Frontal cortex (tissue), 4 donors: ENCODE measurements around the gene ARAP1. TPM values are rescaled to one million over a fixed set of nuclear protein-coding genes. Genes with fewer than 3 reads are reported as not detected.

Source experiments
- DNase-seq, 2 donors: peaks; one replicate each; pipeline ENCODE4 v3.0.0; 2012; ENCODE audit warnings: low spot score in 2 of 2
- FAIRE-seq: peaks from 2 replicates; lab custom pipeline; 2012; peaks lifted over from hg19 to GRCh38; lab: Jason Lieb, UNC
- total RNA-seq: library from RNA; depleted of rRNA; stranded (reverse); fragments of >200 nt; gene quantifications from one replicate; pipeline ENCODE4 v1.2.3, GENCODE V29; 2014
- donor health status: control.
- donor health status: control.
- donor health status: control.

Gene ARAP1
- total RNA-seq, 1 donor from 2014 or later: 20.0 TPM

DNA sequence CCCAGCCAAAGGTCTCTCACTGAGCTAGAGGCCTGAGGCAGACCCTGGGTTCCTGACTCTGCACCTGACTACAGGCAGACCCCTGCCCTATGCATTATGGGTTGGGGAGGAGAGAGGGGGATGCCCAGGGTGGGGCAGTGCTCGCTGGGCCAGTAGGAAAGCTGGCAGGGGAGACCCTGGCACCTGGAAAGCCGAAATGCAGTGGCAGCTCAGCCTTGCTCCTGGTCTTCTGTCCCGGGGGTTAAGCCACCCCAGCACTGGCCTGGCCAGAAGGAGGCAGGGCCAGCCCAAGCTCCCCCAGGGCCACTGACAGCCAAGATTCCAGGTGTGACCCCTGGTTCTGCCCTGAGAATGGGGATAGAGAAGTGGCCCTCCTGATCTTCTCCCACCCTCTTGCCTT lies 5.4 kb downstream of the ARAP1 start:
- no peak for DNase-seq
- FAIRE-seq: no peak

- FAIRE-seq (no peak), DNase-seq (no peak)
Observed at GRCh38 chr11:72745925-72746550, 6.2 kb downstream of the ARAP1 start.

DNA sequence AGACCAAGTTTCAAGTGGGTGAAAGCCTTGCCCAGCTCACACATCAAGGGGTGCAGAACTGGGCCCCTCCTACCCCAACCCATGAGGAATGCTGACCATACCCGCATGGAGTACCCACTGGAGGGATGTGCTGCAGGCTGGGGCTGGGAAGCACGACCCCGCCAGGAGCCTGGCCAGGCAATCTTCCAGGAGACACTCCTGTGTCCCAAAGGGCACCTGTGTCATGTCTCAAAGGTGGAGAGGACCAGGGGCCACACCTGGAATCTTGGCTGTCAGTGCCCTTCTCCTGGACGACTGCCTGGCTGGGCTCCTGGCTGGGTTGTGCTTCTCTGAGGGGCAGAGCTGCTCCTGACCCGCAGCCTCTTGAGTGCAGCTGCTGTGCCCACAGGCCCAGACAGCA lies 6.7 kb downstream of the ARAP1 start:
- FAIRE-seq (no peak), DNase-seq (no peak)

DNA sequence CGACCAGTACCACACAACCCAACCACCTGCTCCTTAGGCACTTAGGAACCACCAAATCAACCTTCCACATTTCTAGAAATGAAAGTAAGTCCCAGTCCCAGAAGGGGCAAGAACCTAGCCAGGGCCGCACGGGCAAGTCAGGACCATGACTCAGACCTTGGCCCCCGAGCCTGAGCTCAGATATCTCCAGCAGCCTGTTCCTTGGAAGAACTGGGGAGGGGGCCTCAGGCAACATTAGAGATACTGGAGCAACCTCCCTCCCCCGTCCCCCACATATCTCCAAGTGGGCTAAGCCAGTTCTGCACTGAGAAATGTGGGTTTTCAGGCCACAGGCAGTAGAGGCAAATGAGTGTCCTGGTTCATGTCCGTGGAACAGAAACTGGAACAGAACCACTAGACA lies 7.7 kb downstream of the ARAP1 start:
- no peak for DNase-seq
- no peak for FAIRE-seq

- DNase-seq: no peak
- no peak for FAIRE-seq
Observed at GRCh38 chr11:72743321-72744221, 8.6 kb downstream of the ARAP1 start.

DNA sequence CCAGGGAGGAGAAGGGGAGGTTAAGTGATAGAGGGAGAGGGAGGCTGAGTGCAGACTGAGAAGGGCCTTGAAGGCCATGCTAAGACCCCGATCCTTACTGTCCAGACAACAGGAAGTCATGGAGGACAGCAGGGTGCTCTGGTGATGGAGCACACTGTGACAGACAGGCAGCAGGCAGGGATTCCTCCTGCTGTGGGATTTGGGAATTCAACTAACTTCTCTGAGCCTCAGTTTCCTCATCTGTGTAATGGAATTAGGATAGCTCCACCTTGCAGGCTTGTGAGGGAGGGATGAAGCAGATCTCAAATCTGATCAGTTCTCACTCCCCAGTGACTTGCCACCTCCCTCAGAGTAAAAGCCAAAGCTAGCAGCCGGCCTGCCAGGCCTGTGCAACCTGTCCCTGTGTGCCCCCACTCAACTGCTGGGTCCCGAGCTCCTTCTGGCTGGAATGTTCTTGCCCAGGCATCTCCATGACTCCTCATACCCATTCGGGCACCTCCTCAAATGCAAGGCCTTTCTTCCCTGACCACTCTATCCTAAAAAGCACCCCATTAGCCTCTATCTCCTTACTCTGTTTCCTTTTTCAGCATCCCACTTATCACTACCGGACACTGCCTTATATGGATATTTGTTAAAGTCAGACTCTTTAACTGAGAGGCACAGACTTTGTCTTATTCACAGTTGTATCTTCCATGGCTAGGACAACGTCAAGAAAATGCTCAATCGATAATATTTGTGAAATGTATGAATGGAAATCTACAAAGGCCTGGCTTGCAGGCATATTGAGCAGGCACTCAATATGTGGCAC lies 9.5 kb downstream of the ARAP1 start:
- DNase-seq (no peak), FAIRE-seq (no peak)

- FAIRE-seq (no peak), DNase-seq (no peak)
Observed at GRCh38 chr11:72741849-72742512, 10.2 kb downstream of the ARAP1 start.

DNA sequence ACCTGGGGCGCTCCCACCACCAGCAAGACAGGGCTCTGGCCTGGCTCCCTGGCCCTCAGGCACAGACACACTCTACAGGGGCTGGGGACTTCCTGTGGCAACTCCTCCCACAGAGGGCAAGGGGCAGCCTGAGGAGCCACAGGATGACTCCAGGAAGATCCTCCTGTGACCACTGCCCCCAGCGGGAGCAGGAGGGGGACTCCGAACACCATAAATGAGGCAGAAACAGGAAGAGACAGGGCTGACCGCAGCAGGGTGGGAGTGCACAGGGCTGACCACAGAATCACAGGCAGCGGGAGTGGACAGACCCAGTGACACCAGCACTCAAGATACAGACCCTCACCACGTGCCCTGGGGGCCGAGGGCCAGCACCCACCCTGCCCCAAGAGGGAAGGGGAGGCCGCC lies 10.8 kb downstream of the ARAP1 start:
- no peak for FAIRE-seq
- no peak for DNase-seq

- no peak for DNase-seq
Observed at GRCh38 chr11:72740562-72741428, 11.4 kb downstream of the ARAP1 start.

GRCh38 chr11:72740060-72740424 lies 12.2 kb downstream of the ARAP1 start:
- FAIRE-seq (no peak), DNase-seq (no peak)

More at GRCh38 chr11:72740562-72741428, 11.4 kb downstream of the ARAP1 start:
- FAIRE-seq: no peak

GRCh38 chr11:72739240-72740059 lies 12.8 kb downstream of the ARAP1 start:
- DNase-seq (no peak), FAIRE-seq (no peak)

DNA sequence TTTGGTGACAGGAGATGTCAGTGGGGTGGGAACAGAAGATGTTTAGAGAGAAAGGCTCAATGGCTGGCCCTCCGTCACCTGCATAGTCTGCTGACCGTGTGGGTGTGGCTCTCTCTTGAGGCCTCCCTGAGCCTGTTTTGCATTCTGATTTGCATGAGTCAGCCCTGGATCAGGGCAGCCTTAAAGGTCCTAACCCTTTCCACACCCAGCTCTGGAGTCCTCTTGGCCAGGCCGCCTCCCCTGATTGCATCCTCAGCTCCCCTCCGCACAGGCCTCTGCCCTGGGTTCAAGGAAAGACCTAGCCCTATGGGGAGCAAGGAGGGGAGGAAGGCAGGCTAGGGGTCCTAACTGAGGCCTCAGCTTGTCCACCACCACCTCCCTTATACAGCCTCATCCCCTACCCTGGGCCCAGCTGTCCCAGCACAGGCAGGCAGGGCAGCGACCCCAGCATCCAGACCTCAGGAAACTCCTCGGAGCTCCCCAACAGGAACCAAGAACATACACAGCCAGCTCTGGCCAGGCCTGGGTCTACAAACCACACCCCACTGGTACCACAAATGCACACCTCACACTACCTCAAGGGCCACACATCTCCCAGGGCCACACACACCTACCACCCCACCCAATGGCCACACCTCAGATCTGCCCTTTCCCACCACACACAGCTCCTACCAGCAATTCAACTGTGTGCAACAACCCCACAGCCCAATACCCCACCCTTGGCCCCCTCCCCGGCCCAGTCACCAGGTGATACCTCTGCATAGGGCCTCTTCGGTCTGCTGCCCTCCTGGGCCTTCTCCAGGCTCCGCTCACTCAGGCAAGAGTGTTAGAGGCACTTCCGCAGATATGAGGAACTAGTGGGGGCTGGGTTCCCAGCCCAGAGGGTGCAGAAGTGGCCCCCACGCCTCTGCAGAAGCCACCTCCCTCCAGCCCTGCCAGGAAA lies 13.7 kb downstream of the ARAP1 start:
- DNase-seq (no peak), FAIRE-seq (no peak)

GRCh38 chr11:72737336-72737735 lies 14.9 kb downstream of the ARAP1 start:
- DNase-seq (no peak), FAIRE-seq (no peak)

GRCh38 chr11:72736452-72737069 lies 15.6 kb downstream of the ARAP1 start:
- no peak for DNase-seq
- FAIRE-seq: no peak

GRCh38 chr11:72735495-72736027 lies 16.6 kb downstream of the ARAP1 start:
- FAIRE-seq (no peak), DNase-seq (no peak)

DNA sequence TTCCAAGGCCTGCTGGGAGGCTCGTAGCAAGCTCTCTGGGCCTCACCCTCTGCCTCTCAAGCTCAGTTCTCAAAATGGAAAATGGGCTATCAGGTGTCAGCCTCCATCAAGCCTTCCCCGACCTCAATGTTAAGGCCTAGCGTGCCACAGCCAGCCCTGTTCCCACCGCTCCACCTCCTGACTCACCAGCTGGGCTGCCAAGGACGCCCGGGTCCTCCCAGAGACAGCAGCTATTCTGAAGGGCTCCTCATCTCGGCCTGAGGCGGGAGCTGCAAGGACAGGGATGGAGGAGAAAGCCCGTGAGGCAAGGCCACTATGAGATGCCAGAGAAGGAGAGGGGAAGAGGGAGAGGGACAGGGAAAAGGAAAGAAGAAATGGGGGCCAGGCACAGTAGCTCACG lies 19.9 kb downstream of the ARAP1 start:
- no peak for DNase-seq
- no peak for FAIRE-seq

GRCh38 chr11:72730737-72731136 lies 21.5 kb downstream of the ARAP1 start:
- no peak for DNase-seq
- no peak for FAIRE-seq
